Caco-2 (cell line): ENCODE measurements around the gene TBX6. TPM values are rescaled to one million over a fixed set of nuclear protein-coding genes. Genes with fewer than 3 reads are reported as not detected.

Experiments
- BruUV-seq: library from RNA; stranded (reverse); fragments of 400-500 nt; replicated peaks from 2 replicates; lab custom pipeline; 2021; lab: Mats Ljungman, UMichigan
- CTCF ChIA-PET: fragments of 300-600 bp; sonication (Branson Sonifier 250); formaldehyde crosslinking; loops from one replicate; lab custom pipeline; 2022; ENCODE audit warnings: antibody characterized with exemption; lab: Charles Lee
- POLR2A ChIA-PET: fragments of 300-600 bp; sonication (Branson Sonifier 250); formaldehyde crosslinking; loops from one replicate; lab custom pipeline; 2022; ENCODE audit warnings: antibody characterized with exemption; lab: Charles Lee
- DNase-seq, 2 experiments: peaks; one replicate each; pipeline versions ENCODE4 v3.0.0 to v3.0.0-alpha.2; 2020 to 2022
- H3K27me3 ChIP-seq: replicated peaks from 2 replicates; pipeline ENCODE4 v1.6.0; 2011; ENCODE audit warnings: low read length; ENCODE audit not compliant: control insufficient read depth, insufficient read depth
- H3K36me3 ChIP-seq: 2 replicates; pipeline ENCODE4 v1.5.1; 2011; ENCODE audit warnings: low read length; ENCODE audit not compliant: control insufficient read depth, insufficient read depth
- H3K4me1 ChIP-seq: fragments of 250-450 bp; sonication (Bioruptor Pico); 2 replicates; pipeline ENCODE4 v1.5.1; 2020; ENCODE audit warnings: mild to moderate bottlenecking
- H3K4me3 ChIP-seq: 2 replicates; pipeline ENCODE4 v1.5.1; 2011; ENCODE audit warnings: low read depth, mild to moderate bottlenecking, control low read depth, low read length
- H3K9me3 ChIP-seq: fragments of 250-450 bp; sonication (Bioruptor Pico); 2 replicates; pipeline ENCODE4 v1.5.1; 2020; ENCODE audit warnings: mild to moderate bottlenecking, moderate library complexity
- H3K27ac Mint-ChIP-seq: one replicate; pipeline ENCODE4 v1.8.0; 2022; ENCODE audit warnings: mixed read lengths; ENCODE audit not compliant: unreplicated experiment
- H3K27me3 Mint-ChIP-seq: one replicate; pipeline ENCODE4 v1.8.0; 2022; ENCODE audit warnings: mixed read lengths; ENCODE audit not compliant: insufficient read depth, unreplicated experiment
- H3K36me3 Mint-ChIP-seq: one replicate; pipeline ENCODE4 v1.8.0; 2022; ENCODE audit warnings: mild to moderate bottlenecking, mixed read lengths; ENCODE audit not compliant: insufficient read depth, unreplicated experiment
- H3K4me1 Mint-ChIP-seq: one replicate; pipeline ENCODE4 v1.8.0; 2022; ENCODE audit warnings: low read depth, mixed read lengths; ENCODE audit not compliant: unreplicated experiment
- H3K4me3 Mint-ChIP-seq: one replicate; pipeline ENCODE4 v1.8.0; 2022; ENCODE audit warnings: mild to moderate bottlenecking, moderate library complexity, mixed read lengths; ENCODE audit not compliant: unreplicated experiment
- H3K9me3 Mint-ChIP-seq: one replicate; pipeline ENCODE4 v1.8.0; 2022; ENCODE audit warnings: mixed read lengths; ENCODE audit not compliant: unreplicated experiment
- CTCF ChIP-seq, 2 experiments: fragments of 200-600 bp in 1 of 2; IDR thresholded peaks; 1 replicate in 1 of 2; 2 replicates in 1 of 2; pipeline versions ENCODE4 v1.5.1 to v1.8.0; 2011 to 2022; ENCODE audit warnings: antibody characterized with exemption in 1 of 2, control low read depth in 1 of 2, inconsistent platforms in 1 of 2, low read depth in 1 of 2, low read length in 1 of 2, mild to moderate bottlenecking in 1 of 2, moderate library complexity in 1 of 2; ENCODE audit not compliant: insufficient read depth in 1 of 2, severe bottlenecking in 1 of 2, unreplicated experiment in 1 of 2
- intact Hi-C: fragments of 100-400 bp; cut with micrococcal nuclease; formaldehyde crosslinking; loops from one replicate; pipeline ENCODE4 v1.10.0; 2022; ENCODE audit not compliant: unreplicated experiment
- total RNA-seq: library from RNA; stranded (reverse); gene quantifications from 2 replicates; pipeline ENCODE4 v1.2.3, GENCODE V29; 2022

The TBX6 gene
- total RNA-seq, 1 experiment from 2014 or later = 1.1 TPM

- Histone ChIP-seq H3K27me3 (no peaks in the 10 kb centered on the region), H3K36me3 (peaks cover 15% of the 10 kb centered on the region), H3K4me1 (peaks cover 4% of the 10 kb centered on the region; the same call in 1 of the 2 replicates), H3K4me3 (no peak overlapping the region), H3K9me3 (no peaks in the 10 kb centered on the region)
- intact Hi-C loops = no loop called here
- ChIA-PET CTCF (no interaction called here), POLR2A (interaction anchor here (0.8 kb wide), 1 partner anchor 10 kb away, joined by 3 read pairs; no protein-coding TSS in a partner anchor)
- H3K4me3 Mint-ChIP-seq = no peak overlapping the region
- no peak overlapping the region for H3K27ac Mint-ChIP-seq
- BruUV-seq = no TSS peak
- no peaks in the 10 kb centered on the region for H3K9me3 Mint-ChIP-seq
- H3K4me1 Mint-ChIP-seq = peaks cover 13% of the 10 kb centered on the region
- DNase-seq = no peak
- TF ChIP-seq CTCF (IDR thresholded peaks at IDR 0.05; ENCODE audit: insufficient read depth in 1 of 2, low read depth in 1 of 2, low read length in 1 of 2, severe bottlenecking in 1 of 2, unreplicated experiment in 1 of 2) = no peak
- H3K27me3 Mint-ChIP-seq = no peaks in the 10 kb centered on the region
- H3K36me3 Mint-ChIP-seq = peaks cover 76% of the 10 kb centered on the region
These were observed 21.2 kb downstream of the TBX6 start for GRCh38 chr16:30070490-30070889.

GRCh38 chr16:30069611-30070462, 21.9 kb downstream of the TBX6 start:
- H3K4me3 ChIP-seq = no peak overlapping the region
- peaks cover 13% of the 10 kb centered on the region for H3K4me1 Mint-ChIP-seq
- no peak for TF ChIP-seq CTCF (IDR thresholded peaks at IDR 0.05; ENCODE audit: insufficient read depth in 1 of 2, low read depth in 1 of 2, low read length in 1 of 2, severe bottlenecking in 1 of 2, unreplicated experiment in 1 of 2)
- POLR2A ChIA-PET = interaction anchor here (0.8 kb wide), 1 partner anchor 11 kb away, joined by 3 read pairs; no protein-coding TSS in a partner anchor
- H3K27me3 Mint-ChIP-seq = no peaks in the 10 kb centered on the region
- H3K9me3 Mint-ChIP-seq = no peaks in the 10 kb centered on the region
- H3K4me3 Mint-ChIP-seq = no peak overlapping the region
- BruUV-seq = TSS peak; percentile 3
- peaks cover 15% of the 10 kb centered on the region for H3K36me3 ChIP-seq
- intact Hi-C loops = loop anchor here (5.0 to 10.0 kb wide), 2 partner anchors 335 to 1098 kb away; partner anchors contain the start of genes SPNS1 and ZNF771
- peaks cover 79% of the 10 kb centered on the region for H3K36me3 Mint-ChIP-seq
- H3K27me3 ChIP-seq = no peaks in the 10 kb centered on the region
- no peak for DNase-seq
- H3K9me3 ChIP-seq = no peaks in the 10 kb centered on the region
- no peak overlapping the region for H3K27ac Mint-ChIP-seq
- CTCF ChIA-PET = no interaction called here
- peaks cover 4% of the 10 kb centered on the region; the same call in 1 of the 2 replicates for H3K4me1 ChIP-seq

- H3K27me3 Mint-ChIP-seq = no peaks in the 10 kb centered on the region
- CTCF ChIA-PET = no interaction called here
- H3K9me3 Mint-ChIP-seq = no peaks in the 10 kb centered on the region
- TF ChIP-seq CTCF (IDR thresholded peaks at IDR 0.05; ENCODE audit: insufficient read depth in 1 of 2, low read depth in 1 of 2, low read length in 1 of 2, severe bottlenecking in 1 of 2, unreplicated experiment in 1 of 2) = peak; percentile 48 to 60
- Histone ChIP-seq H3K9me3 (no peaks in the 10 kb centered on the region), H3K4me1 (peaks cover 4% of the 10 kb centered on the region; the same call in 1 of the 2 replicates), H3K4me3 (no peak overlapping the region), H3K36me3 (peaks cover 15% of the 10 kb centered on the region), H3K27me3 (no peaks in the 10 kb centered on the region)
- BruUV-seq = no TSS peak
- peak in 1 of 2 experiments; percentile 65 for DNase-seq
- POLR2A ChIA-PET = no interaction called here
- no peak overlapping the region for H3K27ac Mint-ChIP-seq
- H3K4me3 Mint-ChIP-seq = no peak overlapping the region
- peaks cover 13% of the 10 kb centered on the region for H3K4me1 Mint-ChIP-seq
- peaks cover 81% of the 10 kb centered on the region for H3K36me3 Mint-ChIP-seq
- intact Hi-C loops = loop anchor here (5.0 to 10.0 kb wide), 2 partner anchors 336 to 1097 kb away; partner anchors contain the start of genes SPNS1 and ZNF771
These were observed 22.7 kb downstream of the TBX6 start for GRCh38 chr16:30068750-30069610.
